Hematopoietic multipotent progenitor cell treated with erythropoietin and hydrocortisone succinate and interleukin-3 and kit ligand, for 6 days (in vitro differentiated cells): ENCODE measurements around the gene BNC1.

Experiments used
- DNase-seq: peaks from one replicate; pipeline ENCODE4 v3.0.0-alpha.2; 2015

BNC1 gene

DNA sequence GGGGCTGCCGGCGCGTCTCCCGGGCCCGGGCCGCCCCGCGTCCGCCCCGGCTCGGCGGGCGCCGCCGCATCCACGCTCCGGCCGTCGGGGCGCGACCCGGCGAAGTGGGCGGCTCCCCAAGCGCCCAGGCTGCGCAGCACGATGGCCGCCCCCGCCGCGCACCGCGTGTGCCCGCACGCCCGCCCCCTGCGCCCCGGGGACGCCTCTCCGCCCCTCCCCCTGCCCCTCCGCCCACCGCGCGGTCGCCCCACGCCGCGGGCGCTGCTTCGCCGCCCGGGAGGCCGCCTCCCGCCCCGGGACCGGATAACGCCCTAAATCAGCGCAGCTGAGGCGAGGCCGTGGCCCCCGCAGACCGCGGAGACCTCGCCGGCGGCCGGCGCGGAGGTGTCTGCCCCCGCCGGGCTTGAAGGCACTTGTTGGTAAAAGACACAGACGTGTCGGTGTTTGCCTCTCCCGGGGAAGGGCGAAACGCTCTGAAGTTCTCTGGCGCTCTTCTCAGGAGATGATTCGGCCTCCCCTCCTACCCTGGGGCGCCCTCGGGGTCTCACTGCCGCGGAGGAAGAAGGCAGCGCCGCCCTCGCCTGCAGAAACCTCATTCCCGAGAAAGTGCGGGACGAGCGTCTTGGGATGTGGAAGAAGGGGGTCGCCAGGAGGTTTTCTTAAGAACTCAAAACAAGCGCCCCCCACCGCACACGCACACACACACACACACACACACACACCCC is at the start of gene BNC1:
BNC1 (minus strand) TSS at position 106 of the 725 bp plus-strand sequence; CDS start at position 70, 36 bp downstream.
- no peak for DNase-seq

DNA sequence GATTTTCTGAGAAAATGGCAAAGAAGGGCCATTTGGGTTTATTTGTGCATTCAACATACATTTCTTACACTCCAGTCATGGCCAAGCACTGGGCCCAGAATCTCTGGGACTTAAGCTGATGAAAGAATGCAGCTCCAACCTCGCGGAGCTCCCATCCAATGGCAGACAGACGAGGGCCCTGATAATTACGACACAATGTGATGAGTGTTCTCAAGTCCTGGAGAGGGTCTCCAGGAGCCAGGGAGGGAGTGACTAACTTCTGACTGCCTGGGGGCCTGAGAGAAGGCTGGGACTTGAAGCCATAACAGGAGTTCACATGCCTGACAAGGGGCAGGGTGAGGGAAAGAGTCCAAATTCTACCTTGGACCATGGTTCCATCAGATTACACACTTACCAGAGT is 42.6 kb upstream of the BNC1 start:
- no peak for DNase-seq

GRCh38 chr15:83324799-83325198 is 40.3 kb upstream of the BNC1 start:
- DNase-seq = no peak

GRCh38 chr15:83323296-83323711 is 38.8 kb upstream of the BNC1 start:
- no peak for DNase-seq

GRCh38 chr15:83322691-83323090 is 38.2 kb upstream of the BNC1 start:
- no peak for DNase-seq

- no peak for DNase-seq
Measured at GRCh38 chr15:83322061-83322460, 37.6 kb upstream of the BNC1 start.

DNA sequence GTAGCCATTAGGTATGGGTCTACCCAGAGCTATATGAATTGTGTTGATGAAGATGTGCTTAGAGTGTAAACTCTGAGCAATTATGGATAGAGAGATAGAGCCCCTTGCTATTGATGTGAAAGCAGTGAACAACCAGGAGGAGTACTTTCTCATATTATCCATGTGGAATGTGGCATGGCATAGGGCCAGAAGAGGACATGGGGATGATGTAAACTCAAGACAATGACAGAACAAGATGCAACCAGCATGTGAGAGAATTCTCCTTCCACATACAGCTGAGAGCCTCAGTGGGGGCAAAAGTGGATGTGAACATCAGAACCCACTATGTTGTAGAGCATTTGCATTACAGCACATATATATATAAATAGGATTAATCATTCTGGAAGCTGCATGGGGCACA is 36.4 kb upstream of the BNC1 start:
- DNase-seq = no peak

DNA sequence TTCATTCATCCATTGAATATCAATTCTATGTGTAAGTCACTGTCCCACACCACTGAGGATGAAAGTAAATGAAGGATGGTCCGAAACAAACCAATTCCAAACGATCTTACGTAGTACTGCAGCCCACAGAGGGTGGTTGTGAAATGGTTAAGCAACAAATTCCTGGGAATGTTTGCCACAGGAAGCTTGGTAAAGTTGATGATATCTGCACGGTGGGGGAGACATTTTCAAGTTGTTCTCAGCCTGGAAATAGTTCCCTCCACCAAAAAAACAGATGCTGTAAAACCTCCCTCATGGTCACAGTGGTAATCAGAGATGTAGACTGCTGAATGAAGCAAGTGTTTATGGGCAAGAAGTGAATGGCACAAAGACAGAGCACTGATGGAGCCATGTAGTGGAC is 35.9 kb upstream of the BNC1 start:
- no peak for DNase-seq

DNA sequence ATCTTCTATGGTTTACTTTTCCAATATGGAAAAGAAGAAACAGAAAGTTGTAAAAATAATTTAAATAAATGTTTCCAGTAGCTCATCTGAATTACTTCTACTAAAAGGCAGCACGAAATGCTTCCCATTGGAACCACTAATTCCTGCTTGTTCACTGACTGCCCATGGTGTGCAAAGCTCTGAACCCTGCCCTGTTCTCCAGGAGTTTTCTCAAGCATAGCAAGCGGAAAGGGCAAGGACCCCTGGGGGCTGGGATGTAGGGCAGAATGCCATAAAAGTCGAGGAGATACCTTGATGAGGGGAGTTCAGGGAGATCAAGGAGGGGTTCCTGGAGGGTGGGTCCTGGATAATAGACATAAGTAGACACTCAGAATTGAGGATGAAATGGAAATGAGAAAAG is 35.3 kb upstream of the BNC1 start:
- no peak for DNase-seq

DNA sequence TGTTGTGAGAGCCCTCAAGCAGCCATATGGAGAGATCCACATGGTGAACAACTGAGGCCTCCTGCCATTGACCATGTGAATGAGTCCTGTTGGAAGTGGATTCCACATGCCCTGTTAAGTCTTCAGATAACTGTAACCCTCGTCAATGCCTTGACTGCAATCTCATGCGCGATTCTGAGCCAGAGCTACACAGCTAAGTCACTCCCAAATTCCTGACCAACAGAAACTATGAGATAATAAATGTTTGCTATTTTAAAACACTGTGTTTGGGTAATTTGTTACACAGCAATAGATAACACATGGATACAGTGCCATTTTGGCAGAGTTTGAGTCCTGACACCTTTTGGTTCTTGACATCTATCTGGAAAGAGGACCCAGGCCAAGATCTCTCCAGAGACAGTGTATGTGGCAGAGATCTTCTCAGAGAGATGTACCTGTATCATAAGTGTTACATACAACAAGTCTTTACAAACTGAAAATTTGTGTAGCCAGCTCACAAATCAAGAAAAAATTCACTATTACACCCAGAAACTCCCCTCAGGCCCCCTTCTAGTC is 34.5 kb upstream of the BNC1 start:
- no peak for DNase-seq

DNA sequence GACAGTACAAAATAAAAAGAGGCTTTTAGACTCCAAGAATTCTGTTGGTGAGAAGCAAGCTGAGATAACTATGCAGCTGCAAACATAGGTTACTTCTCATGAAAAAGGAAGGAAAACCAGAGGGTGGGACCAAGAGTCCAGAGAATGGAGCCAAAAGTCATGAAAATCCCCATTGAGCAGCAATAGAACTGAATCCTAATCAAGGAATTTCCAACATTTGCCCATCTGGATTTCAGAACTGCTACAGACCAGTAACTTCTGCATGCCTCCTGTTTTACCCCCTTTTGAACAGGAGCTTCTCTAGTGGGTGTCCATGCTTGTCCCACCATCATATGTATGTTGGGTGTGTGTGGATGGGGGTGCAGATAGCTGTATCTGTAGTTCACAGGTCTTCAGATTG is 33.6 kb upstream of the BNC1 start:
- DNase-seq = no peak

- no peak for DNase-seq
Measured at GRCh38 chr15:83312071-83312470, 27.6 kb upstream of the BNC1 start.

DNA sequence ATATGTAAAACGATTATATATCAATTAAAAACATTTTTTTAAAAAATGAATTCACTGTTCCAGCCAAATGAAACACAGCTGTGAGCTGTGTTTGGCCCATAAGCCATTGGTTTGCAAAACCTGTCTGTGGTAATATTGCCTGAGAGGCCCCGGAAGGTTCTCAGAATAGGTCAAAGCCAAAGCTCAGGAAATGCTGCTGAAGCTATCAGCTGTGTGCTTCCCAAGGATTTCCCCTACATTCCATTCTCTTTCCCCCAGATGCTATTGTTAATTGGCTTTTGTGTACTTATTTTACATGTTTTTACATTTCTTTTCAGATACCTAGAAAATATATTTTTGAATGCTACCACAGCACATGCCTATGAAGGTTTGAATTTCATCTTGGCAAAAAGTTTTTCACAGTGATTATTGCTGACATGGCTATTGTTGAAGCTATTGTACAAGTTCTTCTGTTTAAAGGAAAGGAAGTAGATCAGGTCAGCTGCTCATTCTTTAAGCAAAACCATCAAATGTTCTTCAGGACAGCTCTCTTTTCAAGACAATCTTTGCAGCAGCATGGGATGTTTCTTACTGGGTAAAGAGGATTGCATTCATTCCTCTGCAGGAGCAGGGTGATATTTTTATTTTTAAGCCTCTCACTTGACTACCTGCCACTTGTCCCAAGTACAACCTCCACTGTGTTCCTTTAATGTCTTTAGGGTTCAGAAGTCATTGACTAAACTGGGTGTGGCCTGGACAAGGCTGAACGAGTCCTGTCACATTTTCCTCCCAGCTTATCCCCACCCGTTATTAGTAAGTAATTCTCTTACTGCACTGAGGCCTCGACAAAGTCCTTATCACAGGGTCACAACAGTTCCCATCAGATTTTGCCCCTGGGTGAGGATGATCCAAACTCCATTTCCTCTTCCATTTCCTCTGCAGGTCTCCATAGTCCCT is 26.3 kb upstream of the BNC1 start:
- no peak for DNase-seq

- DNase-seq = no peak
Measured at GRCh38 chr15:83308671-83309070, 24.2 kb upstream of the BNC1 start.

DNA sequence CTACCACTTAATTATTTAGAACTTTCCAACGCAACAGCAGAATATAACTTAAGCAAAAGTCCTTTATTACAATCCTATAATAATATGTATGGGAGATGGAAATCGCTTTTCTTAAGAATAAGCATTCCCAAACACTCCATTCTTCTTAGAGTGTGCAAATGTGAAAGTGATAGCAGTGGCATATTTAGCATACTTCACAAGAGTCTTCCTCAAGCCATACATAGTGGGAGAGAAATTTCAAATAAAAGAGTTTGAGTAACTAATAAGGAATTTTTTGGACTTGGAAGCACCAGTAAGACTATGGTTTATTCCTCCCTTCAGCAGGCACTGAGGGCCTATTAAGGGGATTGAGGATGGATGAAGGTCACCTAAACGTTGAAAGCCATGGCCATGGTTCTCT is 22.1 kb upstream of the BNC1 start:
- no peak for DNase-seq

DNA sequence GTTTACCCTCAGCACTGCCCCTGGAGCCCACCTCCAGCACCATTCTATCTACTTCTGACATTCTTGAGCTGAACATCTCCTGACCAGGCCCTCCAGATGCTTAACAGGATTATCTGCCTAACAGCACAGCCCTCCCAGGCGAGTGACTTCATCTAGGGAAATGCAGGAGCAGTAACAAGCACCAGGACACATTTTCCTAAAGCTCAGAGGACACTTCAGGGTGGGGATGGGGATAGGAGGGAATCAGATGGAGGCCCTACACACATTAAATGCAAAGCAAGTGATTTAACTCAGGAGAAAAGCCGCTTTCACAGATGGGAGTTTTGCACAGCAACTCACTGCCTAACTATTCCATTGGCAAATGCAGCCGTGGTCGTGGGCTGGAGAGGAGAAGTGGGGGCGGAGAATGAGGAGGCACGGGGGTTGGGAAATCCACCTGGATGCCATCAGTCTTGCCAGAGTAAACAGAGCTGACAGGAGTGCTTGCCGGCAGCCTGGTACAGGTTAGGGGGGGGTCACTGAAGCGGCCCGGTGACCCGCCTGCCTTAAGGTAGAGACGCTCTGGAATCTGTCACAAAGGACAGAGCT is 21.3 kb upstream of the BNC1 start:
- no peak for DNase-seq

- DNase-seq = no peak
Measured at GRCh38 chr15:83304861-83305703, 20.6 kb upstream of the BNC1 start.

DNA sequence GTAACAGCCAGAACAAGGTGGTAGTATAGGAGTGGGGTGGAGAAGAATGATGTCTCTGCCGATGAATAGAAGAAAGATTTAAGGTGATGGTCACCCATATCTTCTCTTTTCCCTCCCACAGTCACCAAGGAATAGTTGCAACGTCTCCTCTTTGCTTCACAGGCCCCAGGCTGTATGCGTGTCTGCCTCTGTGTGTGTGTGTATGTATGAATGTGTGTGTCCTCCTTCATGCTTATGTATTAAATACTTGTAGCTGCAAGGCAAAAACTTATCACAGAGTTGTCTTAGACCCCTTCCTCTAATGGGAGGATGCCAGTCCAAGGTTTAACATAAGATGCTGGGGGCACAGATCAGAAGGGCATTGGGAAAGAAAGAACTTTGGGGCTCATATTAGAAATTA is 19.1 kb upstream of the BNC1 start:
- DNase-seq = no peak

- DNase-seq = no peak
Measured at GRCh38 chr15:83300826-83301225, 16.4 kb upstream of the BNC1 start.

DNA sequence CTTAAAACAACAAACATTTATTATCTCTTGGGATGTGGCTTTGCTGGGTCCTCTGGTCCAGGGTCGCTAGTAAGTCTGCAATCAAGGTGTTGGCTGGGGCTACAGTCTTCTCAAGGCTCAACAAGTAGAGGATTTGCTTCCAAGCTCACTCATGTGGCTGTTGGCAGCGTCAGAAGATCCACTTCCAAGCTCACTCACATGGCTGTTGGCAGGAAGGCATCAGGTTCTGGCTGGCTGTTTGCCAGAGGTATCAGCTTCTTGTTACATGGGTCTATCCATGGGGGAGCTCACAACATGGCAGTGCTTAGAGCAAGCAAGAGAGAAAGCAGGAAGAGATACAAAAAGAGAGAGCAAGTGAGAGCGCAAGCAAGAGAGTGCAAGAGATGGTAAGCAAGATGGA is 15.0 kb upstream of the BNC1 start:
- no peak for DNase-seq

GRCh38 chr15:83295417-83295816 is 11.0 kb upstream of the BNC1 start:
- DNase-seq = no peak

DNA sequence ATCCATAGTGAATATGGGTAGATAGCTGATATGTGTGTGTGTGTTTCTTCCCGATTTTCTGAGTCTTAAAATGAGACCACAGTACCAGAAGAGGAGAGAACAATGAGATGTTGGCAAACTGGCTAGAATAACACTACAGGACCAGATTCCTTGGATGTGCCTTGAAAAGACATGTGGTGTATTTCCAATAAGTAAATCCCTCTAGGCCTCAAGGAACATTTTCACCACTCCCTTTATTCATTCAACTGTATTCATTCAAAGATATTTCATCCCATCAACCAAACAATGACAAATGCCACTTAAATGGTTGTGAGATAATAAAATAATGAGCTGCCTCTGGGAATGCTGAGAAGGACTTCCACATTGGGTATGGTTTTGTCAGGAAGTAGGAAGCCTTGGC is 8.7 kb upstream of the BNC1 start:
- DNase-seq = no peak

GRCh38 chr15:83292317-83292716 is 7.9 kb upstream of the BNC1 start:
- DNase-seq = no peak
